RWPE1 (cell line): ENCODE measurements around the gene CUL3.
"Not testable (repeated sequence)": the region's sequence is repeated elsewhere in the genome, so short reads cannot be mapped to it uniquely, and the experiment has no call there.

ENCODE experiments used
- CTCF ChIA-PET: fragments of 350-600 bp; sonication (Branson Sonifier 250); formaldehyde crosslinking; extraction: SDS; loops from one replicate; lab custom pipeline; 2021; lab: Yijun Ruan, JAX
- POLR2A ChIA-PET: fragments of 400-600 bp; formaldehyde crosslinking; extraction: SDS; loops from one replicate; lab custom pipeline; 2020; ENCODE audit warnings: antibody characterized with exemption; ENCODE audit not compliant: low non-redundant PET; lab: Yijun Ruan, JAX
- DNase-seq: peaks from one replicate; pipeline ENCODE4 v3.0.0; 2012; ENCODE audit warnings: low spot score
- H3K27ac ChIP-seq: fragments of 450-650 bp; 2 replicates; pipeline ENCODE4 v1.5.1; 2017
- TF ChIP-seq, protein P1 (sequence below): fragments of 450-650 bp; conservative IDR thresholded peaks from 2 replicates; pipeline ENCODE4 v1.5.1; 2017; ENCODE audit warnings: low read depth, mild to moderate bottlenecking

CUL3 gene

DNA sequence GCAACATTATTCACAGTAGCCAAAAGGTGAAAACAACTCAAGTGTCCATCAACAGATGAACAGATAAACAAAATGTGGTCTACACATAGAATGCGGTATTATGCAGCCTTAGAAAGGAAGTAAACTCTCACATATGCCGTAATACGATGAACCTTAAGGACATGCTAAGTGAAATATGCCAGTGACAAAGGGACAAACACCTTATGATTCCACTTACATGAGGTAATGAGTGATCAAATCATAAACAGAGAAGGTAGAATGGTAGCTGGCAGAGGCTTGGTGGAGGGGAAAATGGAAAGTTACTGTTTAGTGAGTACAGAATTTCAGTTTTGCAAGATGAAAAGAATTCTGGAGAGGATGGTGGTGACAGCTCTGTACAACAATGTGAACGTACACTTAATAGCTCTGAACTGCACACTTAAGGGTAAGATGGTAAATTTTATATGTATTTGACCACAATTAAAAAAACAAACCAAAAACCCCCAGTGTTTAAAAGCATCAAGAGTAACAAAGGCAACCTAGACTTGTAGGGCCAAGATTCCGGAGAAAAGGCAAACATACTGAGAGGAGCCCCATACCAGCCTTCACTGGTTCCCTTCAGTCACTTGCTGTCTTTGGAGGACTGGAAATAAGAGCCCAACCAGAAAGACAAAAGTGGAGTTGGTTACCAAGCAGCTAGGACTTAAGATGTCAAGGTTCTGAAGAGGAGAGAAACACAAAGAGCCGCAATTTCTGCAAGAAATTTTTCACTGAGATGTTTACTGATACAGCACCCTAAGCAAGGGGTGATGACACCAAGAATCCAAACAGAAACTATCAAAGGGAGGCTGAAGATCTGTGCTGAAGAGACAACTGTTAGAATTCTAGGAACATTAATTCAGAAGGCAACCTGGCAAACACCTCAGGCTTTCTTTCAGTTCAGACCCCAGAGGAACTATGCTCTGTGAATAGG, 61.3 kb downstream of the CUL3 start:
- CTCF ChIA-PET: no interaction called here
- no peak overlapping the region for H3K27ac ChIP-seq
- TF ChIP-seq, protein P1, sequence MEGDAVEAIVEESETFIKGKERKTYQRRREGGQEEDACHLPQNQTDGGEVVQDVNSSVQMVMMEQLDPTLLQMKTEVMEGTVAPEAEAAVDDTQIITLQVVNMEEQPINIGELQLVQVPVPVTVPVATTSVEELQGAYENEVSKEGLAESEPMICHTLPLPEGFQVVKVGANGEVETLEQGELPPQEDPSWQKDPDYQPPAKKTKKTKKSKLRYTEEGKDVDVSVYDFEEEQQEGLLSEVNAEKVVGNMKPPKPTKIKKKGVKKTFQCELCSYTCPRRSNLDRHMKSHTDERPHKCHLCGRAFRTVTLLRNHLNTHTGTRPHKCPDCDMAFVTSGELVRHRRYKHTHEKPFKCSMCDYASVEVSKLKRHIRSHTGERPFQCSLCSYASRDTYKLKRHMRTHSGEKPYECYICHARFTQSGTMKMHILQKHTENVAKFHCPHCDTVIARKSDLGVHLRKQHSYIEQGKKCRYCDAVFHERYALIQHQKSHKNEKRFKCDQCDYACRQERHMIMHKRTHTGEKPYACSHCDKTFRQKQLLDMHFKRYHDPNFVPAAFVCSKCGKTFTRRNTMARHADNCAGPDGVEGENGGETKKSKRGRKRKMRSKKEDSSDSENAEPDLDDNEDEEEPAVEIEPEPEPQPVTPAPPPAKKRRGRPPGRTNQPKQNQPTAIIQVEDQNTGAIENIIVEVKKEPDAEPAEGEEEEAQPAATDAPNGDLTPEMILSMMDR: no peak
- DNase-seq: no peak
- POLR2A ChIA-PET: no interaction called here

DNA sequence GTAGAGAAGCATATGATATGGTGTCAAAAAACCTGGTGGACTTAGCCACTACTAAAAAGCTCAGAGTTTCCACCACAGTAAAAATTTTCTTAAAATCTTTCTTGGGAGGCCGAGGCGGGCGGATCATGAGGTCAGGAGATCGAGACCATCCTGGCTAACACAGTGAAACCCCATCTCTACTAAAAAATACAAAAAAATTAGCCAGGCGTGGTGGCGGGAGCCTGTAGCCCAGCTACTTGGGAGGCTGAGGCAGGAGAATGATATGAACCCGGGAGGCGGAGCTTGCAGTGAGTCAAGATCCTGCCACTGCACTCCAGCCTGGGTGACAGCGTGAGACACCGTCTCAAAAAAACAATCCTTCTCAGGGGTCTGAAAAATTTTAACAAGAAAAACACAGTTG, 62.7 kb downstream of the CUL3 start:
- peak overlapping the region; percentile 54 for H3K27ac ChIP-seq
- DNase-seq, POLR2A ChIA-PET, CTCF ChIA-PET: not testable (repeated sequence)

DNA sequence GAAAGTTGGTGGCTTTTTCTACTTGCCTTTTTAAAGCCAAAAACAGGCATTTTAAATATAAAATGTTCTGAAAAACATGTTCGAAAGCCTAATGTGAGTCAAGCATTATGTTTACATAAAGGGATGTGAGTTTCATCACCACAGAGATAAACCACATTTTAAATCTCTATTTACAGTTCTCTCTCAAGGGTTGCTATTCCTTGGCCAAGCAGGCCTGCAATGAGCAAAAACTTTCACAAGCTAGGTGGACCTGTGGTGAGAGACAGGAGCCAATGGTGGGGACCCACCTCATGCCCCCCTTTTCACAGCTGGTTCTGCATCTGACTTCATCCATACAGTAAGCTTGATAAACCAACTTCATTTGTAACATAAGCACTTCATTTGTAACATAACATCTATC, 65.1 kb downstream of the CUL3 start:
- TF ChIP-seq, protein P1: no peak
- CTCF ChIA-PET: interaction anchor here (1.2 kb wide), 1 partner anchor 62 kb away, joined by 4 read pairs; no protein-coding TSS in a partner anchor
- no peak for DNase-seq
- no peak overlapping the region for H3K27ac ChIP-seq
- POLR2A ChIA-PET: no interaction called here

DNA sequence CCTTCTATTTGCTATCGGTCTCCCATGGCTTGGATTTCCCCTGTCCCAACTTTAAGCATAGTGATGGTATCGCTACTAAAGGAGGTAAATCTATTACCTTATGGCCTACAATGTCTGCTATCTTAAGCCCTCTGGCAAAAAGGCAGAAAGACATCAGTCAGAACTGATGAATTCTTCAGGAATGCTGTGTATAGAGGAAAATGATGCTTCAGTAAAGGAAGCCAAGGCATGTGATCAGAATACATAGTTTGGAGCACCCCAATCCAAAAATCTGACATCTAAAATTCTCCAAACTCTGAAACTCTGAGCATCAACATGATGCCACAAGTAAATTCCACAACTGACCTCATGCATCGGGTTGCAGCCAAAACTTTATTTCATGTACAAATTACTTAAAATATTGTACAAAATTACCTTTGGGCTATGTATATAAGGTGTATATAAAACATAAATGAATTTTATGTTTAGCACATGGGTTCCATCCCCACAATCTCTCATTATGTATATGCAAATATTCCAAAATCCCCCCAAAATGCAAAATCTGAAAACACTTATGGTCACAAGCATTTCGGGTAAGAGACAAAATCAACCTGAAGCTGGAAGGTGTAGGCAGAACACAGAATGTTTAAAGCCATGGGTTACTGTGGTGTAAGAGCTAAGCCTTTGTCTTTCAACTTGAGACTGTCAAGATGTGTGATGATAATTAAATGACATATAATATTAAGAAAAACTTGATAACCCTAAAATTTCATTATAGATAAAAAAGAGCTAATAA, 66.2 kb downstream of the CUL3 start:
- POLR2A ChIA-PET: no interaction called here
- DNase-seq: peak; percentile 38
- CTCF ChIA-PET: interaction anchor here (0.6 kb wide), 1 partner anchor 24 kb away, joined by 3 read pairs; no protein-coding TSS in a partner anchor
- TF ChIP-seq, protein P1: no peak
- no peak overlapping the region for H3K27ac ChIP-seq

DNA sequence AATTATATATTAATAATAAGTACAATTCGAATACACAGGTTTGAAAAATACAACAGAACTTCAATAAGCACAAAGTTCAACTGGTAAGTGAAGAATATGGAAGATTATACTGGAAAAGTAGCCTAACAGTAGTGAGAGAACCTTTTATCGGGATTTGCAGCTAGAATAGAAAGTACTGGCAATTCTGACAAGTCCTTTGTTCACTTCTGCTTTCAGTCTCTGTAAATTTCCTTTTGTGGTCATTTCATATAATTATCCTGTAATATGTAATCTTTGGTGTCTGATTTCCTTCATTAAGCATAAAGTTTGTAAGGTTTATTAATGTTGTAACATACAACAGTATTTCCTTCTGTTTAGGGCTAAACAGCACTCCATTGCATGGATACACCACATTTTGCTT, 67.2 kb downstream of the CUL3 start:
- TF ChIP-seq, protein P1: no peak
- H3K27ac ChIP-seq: no peak overlapping the region
- CTCF ChIA-PET: no interaction called here
- no peak for DNase-seq
- POLR2A ChIA-PET: no interaction called here

DNA sequence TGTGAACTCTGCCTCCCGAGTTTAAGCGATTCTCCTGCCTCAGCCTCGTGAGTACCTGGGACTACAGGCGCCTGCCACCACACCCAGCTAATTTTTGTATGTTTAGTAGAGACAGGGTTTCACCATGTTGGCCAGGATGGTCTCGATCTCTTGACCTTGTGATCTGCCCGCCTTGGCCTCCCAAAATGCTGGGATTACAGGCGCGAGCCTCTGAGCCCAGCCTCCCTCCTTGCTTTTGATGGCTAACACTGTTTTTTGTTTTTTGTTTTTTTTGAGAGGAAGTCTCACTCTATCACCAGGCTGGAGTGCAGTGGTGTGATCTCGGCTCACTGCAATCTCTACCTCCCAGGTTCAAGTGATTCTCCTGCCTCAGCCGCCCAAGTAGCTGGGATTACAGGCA, 68.8 kb downstream of the CUL3 start:
- DNase-seq, H3K27ac ChIP-seq, POLR2A ChIA-PET, CTCF ChIA-PET: not testable (repeated sequence)

DNA sequence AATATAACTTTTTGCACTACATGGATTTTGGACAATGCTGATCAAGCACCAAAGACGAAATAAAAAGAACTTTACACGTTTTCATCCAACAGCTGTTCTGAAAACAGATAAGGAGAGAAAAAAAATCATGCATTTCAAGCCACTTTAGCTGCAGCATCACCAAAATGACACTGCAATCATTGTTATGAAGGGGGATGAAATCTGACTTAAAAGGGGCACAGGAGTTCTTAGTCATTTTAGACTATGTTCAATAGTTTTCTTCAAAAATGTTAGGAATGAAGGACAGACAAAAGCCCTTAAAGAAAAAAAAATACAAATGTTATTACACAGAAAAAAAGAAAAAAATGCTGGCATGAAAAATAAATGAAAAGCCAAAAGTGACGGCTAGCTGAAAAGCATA, 71.2 kb downstream of the CUL3 start:
- CTCF ChIA-PET: interaction anchor here (0.6 kb wide), 1 partner anchor 546 kb away, joined by 3 read pairs; no protein-coding TSS in a partner anchor

More for the DNA sequence above, 71.2 kb downstream of the CUL3 start:
- DNase-seq: no peak
- H3K27ac ChIP-seq: no peak overlapping the region
- POLR2A ChIA-PET: no interaction called here
- TF ChIP-seq, protein P1: no peak
